Uterus (tissue), 4 donors: Measurements from ENCODE around the gene ALOX15. TPM values are rescaled to one million over a fixed set of nuclear protein-coding genes. Genes with fewer than 3 reads are reported as not detected.

Experiments used
- DNase-seq, 2 donors: peaks; one replicate each; pipeline ENCODE4 v3.0.0-alpha.2; 2019 to 2020
- H3K27ac ChIP-seq, 2 donors: fragments of 200-600 bp; sonication (generic); 1 replicate in 1 of 2; 2 replicates in 1 of 2; pipeline ENCODE4 v1.5.1; 2016 to 2018
- H3K27me3 ChIP-seq, 2 donors: fragments of 200-600 bp; sonication (generic); one replicate each; pipeline ENCODE4 v1.5.1; 2018 to 2019; ENCODE audit warnings: control low read depth in 1 of 2
- H3K36me3 ChIP-seq, 2 donors: fragments of 200-600 bp; sonication (generic); one replicate each; pipeline ENCODE4 v1.5.1; 2019; ENCODE audit warnings: control low read depth in 1 of 2
- H3K4me1 ChIP-seq, 2 donors: fragments of 200-600 bp; sonication (generic); one replicate each; pipeline ENCODE4 v1.5.1; 2018 to 2019; ENCODE audit warnings: control low read depth in 1 of 2
- H3K4me3 ChIP-seq, 2 donors: fragments of 200-600 bp; sonication (generic); 1 replicate in 1 of 2; 2 replicates in 1 of 2; pipeline ENCODE4 v1.5.1; 2018 to 2019; ENCODE audit warnings: mild to moderate bottlenecking in 1 of 2
- H3K9me3 ChIP-seq, 2 donors: fragments of 200-600 bp; sonication (generic); one replicate each; pipeline ENCODE4 v1.5.1; 2019; ENCODE audit warnings: control low read depth in 1 of 2
- POLR2A ChIP-seq, 2 donors: fragments of 450-650 bp; IDR thresholded peaks; one replicate each; pipeline ENCODE4 v1.6.1; 2016; ENCODE audit warnings: antibody characterized with exemption in 2 of 2, mild to moderate bottlenecking in 1 of 2, moderate library complexity in 1 of 2
- intact Hi-C: fragments of 100-400 bp; cut with DNase I; formaldehyde crosslinking; loops from one replicate; pipeline ENCODE4 v1.15.1; 2023; ENCODE audit warnings: low total_unique reads
- total RNA-seq, 4 donors: library from RNA; depleted of rRNA in 3 of 4; stranded (reverse); fragments of >200 nt in 3 of 4; gene quantifications; one replicate each; pipeline versions ENCODE4 v1.1.0 to v1.2.4, GENCODE V29; 2014 to 2023
- TF ChIP-seq, protein P1 (sequence below), 4 experiments: fragments of 200-600 bp in 2 of 4; fragments of 450-650 bp in 2 of 4; sonication (generic) in 2 of 4; IDR thresholded peaks; one replicate each; pipeline ENCODE4 v1.5.1; 2016 to 2019; ENCODE audit warnings: antibody characterized with exemption in 4 of 4, mild to moderate bottlenecking in 2 of 4, moderate library complexity in 1 of 4
- donor health status: DM: yes; HTN: yes; CAD: no.

Gene ALOX15
- total RNA-seq, 4 donors from 2014 or later: 0.24 to 2.9 TPM; not detected in 2

DNA sequence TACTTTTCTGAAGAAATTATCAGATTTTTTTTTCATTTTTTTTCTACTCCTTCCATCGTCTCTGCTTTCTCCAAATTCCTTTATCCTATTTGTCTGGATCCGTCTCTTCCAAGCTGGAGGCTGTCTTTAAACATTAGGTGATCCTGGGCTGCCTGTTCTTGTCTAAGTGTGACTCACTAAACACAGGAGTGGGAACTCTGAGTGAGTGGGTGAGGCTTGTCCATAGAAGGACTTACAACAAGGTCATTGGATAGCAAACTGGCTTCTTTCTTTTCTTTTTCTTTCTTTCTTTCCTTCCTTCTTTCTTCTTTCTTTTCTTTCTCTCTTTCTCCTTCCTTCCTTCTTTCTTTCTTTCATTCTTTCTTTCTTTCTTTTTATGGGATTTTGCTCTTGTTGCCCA is 18.2 kb downstream of the ALOX15 start:
- Histone ChIP-seq H3K9me3 (no peaks in the 10 kb centered on the region), H3K4me1 (no peaks in the 10 kb centered on the region), H3K27me3 (no peaks in the 10 kb centered on the region), H3K36me3 (no peaks in the 10 kb centered on the region), H3K27ac (no peak overlapping the region), H3K4me3 (no peak overlapping the region)
- intact Hi-C loops: no loop called here
- no peak for DNase-seq
- TF ChIP-seq, protein P1, sequence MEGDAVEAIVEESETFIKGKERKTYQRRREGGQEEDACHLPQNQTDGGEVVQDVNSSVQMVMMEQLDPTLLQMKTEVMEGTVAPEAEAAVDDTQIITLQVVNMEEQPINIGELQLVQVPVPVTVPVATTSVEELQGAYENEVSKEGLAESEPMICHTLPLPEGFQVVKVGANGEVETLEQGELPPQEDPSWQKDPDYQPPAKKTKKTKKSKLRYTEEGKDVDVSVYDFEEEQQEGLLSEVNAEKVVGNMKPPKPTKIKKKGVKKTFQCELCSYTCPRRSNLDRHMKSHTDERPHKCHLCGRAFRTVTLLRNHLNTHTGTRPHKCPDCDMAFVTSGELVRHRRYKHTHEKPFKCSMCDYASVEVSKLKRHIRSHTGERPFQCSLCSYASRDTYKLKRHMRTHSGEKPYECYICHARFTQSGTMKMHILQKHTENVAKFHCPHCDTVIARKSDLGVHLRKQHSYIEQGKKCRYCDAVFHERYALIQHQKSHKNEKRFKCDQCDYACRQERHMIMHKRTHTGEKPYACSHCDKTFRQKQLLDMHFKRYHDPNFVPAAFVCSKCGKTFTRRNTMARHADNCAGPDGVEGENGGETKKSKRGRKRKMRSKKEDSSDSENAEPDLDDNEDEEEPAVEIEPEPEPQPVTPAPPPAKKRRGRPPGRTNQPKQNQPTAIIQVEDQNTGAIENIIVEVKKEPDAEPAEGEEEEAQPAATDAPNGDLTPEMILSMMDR (IDR thresholded peaks at IDR 0.05): no peak
- TF ChIP-seq POLR2A (IDR thresholded peaks at IDR 0.05): no peak

GRCh38 chr17:4622375-4622774 is 19.1 kb downstream of the ALOX15 start:
- no peaks in the 10 kb centered on the region for H3K36me3 ChIP-seq
- no peak overlapping the region for H3K27ac ChIP-seq
- TF ChIP-seq POLR2A (IDR thresholded peaks at IDR 0.05): no peak
- TF ChIP-seq, protein P1 (IDR thresholded peaks at IDR 0.05): no peak
- no peak for DNase-seq
- no peaks in the 10 kb centered on the region for H3K27me3 ChIP-seq
- no peaks in the 10 kb centered on the region for H3K9me3 ChIP-seq
- H3K4me3 ChIP-seq: no peak overlapping the region
- intact Hi-C loops: no loop called here
- no peaks in the 10 kb centered on the region for H3K4me1 ChIP-seq

DNA sequence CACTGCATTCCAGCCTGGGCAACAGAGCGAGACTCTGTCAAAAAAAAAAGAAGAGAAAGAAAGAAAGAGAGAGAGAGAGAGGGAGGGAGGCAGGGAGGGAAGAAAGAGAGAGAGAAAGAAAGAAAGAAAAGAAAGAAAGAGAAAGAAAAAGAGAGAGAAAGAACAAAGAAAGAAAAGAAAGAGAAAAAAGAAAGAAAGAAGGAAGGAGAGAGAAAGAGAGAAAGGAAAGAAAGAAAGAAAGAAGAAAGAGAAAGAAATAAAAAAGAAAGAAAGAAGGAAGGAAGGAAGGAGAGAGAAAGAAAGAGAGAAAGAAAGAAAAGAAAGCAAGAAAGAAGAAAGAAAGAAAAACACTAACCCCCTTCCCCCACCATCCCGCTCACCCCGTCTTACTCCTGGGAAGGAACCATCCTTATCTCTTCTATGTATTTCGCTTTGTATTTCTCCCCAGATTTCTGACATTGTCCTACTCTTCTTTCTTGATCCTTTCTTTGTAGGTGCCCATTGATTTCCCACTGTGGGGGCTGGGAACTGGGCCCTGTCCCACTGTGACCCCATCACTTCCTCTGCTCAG is 20.9 kb downstream of the ALOX15 start:
- Histone ChIP-seq H3K27me3 (no peaks in the 10 kb centered on the region), H3K36me3 (no peaks in the 10 kb centered on the region), H3K4me1 (no peaks in the 10 kb centered on the region), H3K27ac (no peak overlapping the region), H3K9me3 (no peaks in the 10 kb centered on the region), H3K4me3 (no peak overlapping the region)
- DNase-seq: no peak
- intact Hi-C loops: no loop called here
- no peak for TF ChIP-seq POLR2A (IDR thresholded peaks at IDR 0.05)
- TF ChIP-seq, protein P1 (IDR thresholded peaks at IDR 0.05): no peak

GRCh38 chr17:4617590-4618351 is 23.7 kb downstream of the ALOX15 start:
- Histone ChIP-seq H3K9me3 (no peaks in the 10 kb centered on the region), H3K27ac (no peak overlapping the region), H3K36me3 (no peaks in the 10 kb centered on the region), H3K4me1 (no peaks in the 10 kb centered on the region), H3K27me3 (no peaks in the 10 kb centered on the region), H3K4me3 (no peak overlapping the region)
- TF ChIP-seq POLR2A (IDR thresholded peaks at IDR 0.05): no peak
- TF ChIP-seq, protein P1 (IDR thresholded peaks at IDR 0.05): no peak
- intact Hi-C loops: no loop called here
- no peak for DNase-seq

DNA sequence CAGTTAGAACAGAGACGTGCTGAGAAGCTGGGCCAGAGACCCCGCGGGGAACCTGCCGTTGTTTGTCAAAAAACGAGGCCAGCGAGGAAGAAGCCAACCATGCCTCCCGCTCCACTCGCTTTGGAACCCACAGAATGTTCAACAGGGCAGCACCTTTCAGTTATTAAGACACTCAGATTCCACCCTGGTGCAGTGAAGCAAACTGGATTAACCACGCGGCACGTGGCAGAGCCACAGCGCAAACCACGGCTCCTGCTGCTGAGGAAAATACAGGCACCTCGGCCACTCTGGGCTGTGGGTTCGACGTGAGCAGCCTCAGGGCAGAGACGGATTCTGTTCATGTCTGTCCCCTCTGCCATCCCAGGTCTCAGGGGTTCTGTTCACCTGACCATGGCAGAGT is 24.4 kb downstream of the ALOX15 start:
- no peak for TF ChIP-seq POLR2A (IDR thresholded peaks at IDR 0.05)
- TF ChIP-seq, protein P1 (IDR thresholded peaks at IDR 0.05): no peak
- Histone ChIP-seq H3K36me3 (no peaks in the 10 kb centered on the region), H3K4me3 (no peak overlapping the region), H3K9me3 (no peaks in the 10 kb centered on the region), H3K27me3 (no peaks in the 10 kb centered on the region), H3K4me1 (no peaks in the 10 kb centered on the region), H3K27ac (no peak overlapping the region)
- DNase-seq: no peak
- intact Hi-C loops: no loop called here
